Endothelial cell of umbilical vein (primary cell): ENCODE measurements around the gene TSPAN15. TPM values are rescaled to one million over a fixed set of nuclear protein-coding genes. Genes with fewer than 3 reads are reported as not detected.

Source experiments
- BruUV-seq: library from RNA; stranded (reverse); fragments of 400-500 nt; replicated peaks from 2 replicates; lab custom pipeline; 2021; lab: Mats Ljungman, UMichigan
- CTCF ChIA-PET: fragments of 300-600, 350-600 bp; sonication (Branson Sonifier 250); formaldehyde crosslinking; loops from one replicate; lab custom pipeline; 2021; ENCODE audit warnings: antibody characterized with exemption, inconsistent platforms; lab: Charles Lee
- POLR2A ChIA-PET: fragments of 300-600, 350-600 bp; sonication (Branson Sonifier 250); formaldehyde crosslinking; loops from one replicate; lab custom pipeline; 2021; ENCODE audit warnings: antibody characterized with exemption, inconsistent platforms; lab: Charles Lee
- DNase-seq: peaks from one replicate; pipeline ENCODE4 v3.0.0-alpha.2; 2011; ENCODE audit warnings: low read depth, low spot score
- FAIRE-seq: peaks from 2 replicates; lab custom pipeline; 2011; peaks lifted over from hg19 to GRCh38; lab: Jason Lieb, UNC
- H2AFZ ChIP-seq: 2 replicates; pipeline ENCODE4 v1.6.0; 2012; ENCODE audit warnings: low read depth, low read length, control low read depth, inconsistent platforms
- H3K27ac ChIP-seq: 2 replicates; pipeline ENCODE4 v1.5.1; 2011; ENCODE audit warnings: low read depth, mild to moderate bottlenecking, control low read depth, low read length, moderate library complexity; ENCODE audit not compliant: insufficient read depth
- H3K27me3 ChIP-seq, 2 experiments: 2 replicates each; pipeline versions ENCODE4 v1.6.0 to v1.6.1; 2011; ENCODE audit warnings: low read length in 2 of 2, mixed read lengths in 1 of 2; ENCODE audit not compliant: control insufficient read depth in 2 of 2, insufficient read depth in 2 of 2
- H3K36me3 ChIP-seq, 2 experiments: 2 replicates in 1 of 2; 3 replicates in 1 of 2; pipeline ENCODE4 v1.5.1; 2011; ENCODE audit warnings: low read length in 2 of 2, mild to moderate bottlenecking in 1 of 2, moderate library complexity in 1 of 2; ENCODE audit not compliant: control insufficient read depth in 2 of 2, insufficient read depth in 2 of 2; ENCODE audit errors: extremely low read depth in 1 of 2
- H3K4me1 ChIP-seq: 3 replicates; pipeline ENCODE4 v1.5.1; 2011; ENCODE audit warnings: mild to moderate bottlenecking, low read length; ENCODE audit not compliant: control insufficient read depth, insufficient read depth; ENCODE audit errors: extremely low read depth
- H3K4me2 ChIP-seq: 2 replicates; pipeline ENCODE4 v1.6.1; 2011; ENCODE audit warnings: low read length, control low read depth, mixed read lengths; ENCODE audit not compliant: insufficient read depth
- H3K4me3 ChIP-seq, 3 experiments: fragments of 200-600 bp in 1 of 3; sonication (generic), shearing (Covaris generic) in 1 of 3; replicated peaks in 1 of 3; 2 replicates each; pipeline ENCODE4 v1.5.1; 2011 to 2016; ENCODE audit warnings: control low read depth in 3 of 3, low read length in 3 of 3, mild to moderate bottlenecking in 2 of 3, inconsistent platforms in 1 of 3, low read depth in 1 of 3, moderate library complexity in 1 of 3; ENCODE audit not compliant: insufficient read depth in 1 of 3
- H3K79me2 ChIP-seq: 2 replicates; pipeline ENCODE4 v1.6.0; 2012; ENCODE audit warnings: low read length, inconsistent platforms; ENCODE audit not compliant: control insufficient read depth, insufficient read depth
- H3K9ac ChIP-seq: replicated peaks from 2 replicates; pipeline ENCODE3; 2011; ENCODE audit warnings: low read length, control low read depth; ENCODE audit not compliant: insufficient read depth; ENCODE audit errors: extremely low read depth
- H3K9me1 ChIP-seq: replicated peaks from 3 replicates; pipeline ENCODE4 v1.6.0; 2011; ENCODE audit warnings: mild to moderate bottlenecking, low read length; ENCODE audit not compliant: control insufficient read depth, insufficient read depth; ENCODE audit errors: extremely low read depth
- H3K9me3 ChIP-seq: replicated peaks from 2 replicates; pipeline ENCODE4 v1.5.1; 2012; ENCODE audit warnings: low read length, inconsistent platforms; ENCODE audit not compliant: control insufficient read depth, insufficient read depth
- H4K20me1 ChIP-seq: replicated peaks from 2 replicates; pipeline ENCODE3; 2011; ENCODE audit warnings: mild to moderate bottlenecking, low read length; ENCODE audit not compliant: control insufficient read depth, insufficient read depth; ENCODE audit errors: extremely low read depth
- EZH2 ChIP-seq: IDR thresholded peaks from 2 replicates; pipeline ENCODE4 v1.6.1; 2012; ENCODE audit warnings: borderline replicate concordance, low read depth, mild to moderate bottlenecking, moderate library complexity, low read length, inconsistent platforms; ENCODE audit not compliant: severe bottlenecking
- FOS ChIP-seq: IDR thresholded peaks from 2 replicates; pipeline ENCODE4 v1.6.1; 2011; ENCODE audit warnings: mild to moderate bottlenecking, low read length, moderate library complexity, borderline replicate concordance; ENCODE audit not compliant: insufficient read depth
- GATA2 ChIP-seq: IDR thresholded peaks from 2 replicates; pipeline ENCODE4 v1.7.0; 2011; ENCODE audit warnings: low read depth, mild to moderate bottlenecking, moderate library complexity, mixed read lengths, low read length; ENCODE audit not compliant: insufficient read length, insufficient read depth
- JUN ChIP-seq: IDR thresholded peaks from 2 replicates; pipeline ENCODE4 v1.6.1; 2011; ENCODE audit warnings: borderline replicate concordance, low read depth; ENCODE audit not compliant: insufficient read length, insufficient read depth
- MYC ChIP-seq: IDR thresholded peaks from one replicate; pipeline ENCODE4 v1.6.1; 2011; ENCODE audit warnings: mild to moderate bottlenecking, low read depth, low read length
- POLR2A ChIP-seq: IDR thresholded peaks from 2 replicates; pipeline ENCODE4 v1.6.1; 2012; ENCODE audit warnings: low read depth, mild to moderate bottlenecking, control low read depth, low read length
- POLR2AphosphoS5 ChIP-seq: IDR thresholded peaks from 2 replicates; pipeline ENCODE4 v1.6.1; 2012; ENCODE audit warnings: low read depth, mild to moderate bottlenecking, control low read depth, low read length, moderate library complexity; ENCODE audit not compliant: insufficient read depth
- dilution Hi-C: fragments of 300-500 bp; cut with MboI; formaldehyde crosslinking; loops from one replicate; pipeline ENCODE4 v1.15.0; 2019; ENCODE audit warnings: low sequenced_read_pairs; ENCODE audit not compliant: extremely low pct_ligation_motif_present
- intact Hi-C: fragments of 100-400 bp; cut with micrococcal nuclease; formaldehyde crosslinking; loops from one replicate; pipeline ENCODE4 v1.10.0; 2022
- polyA plus RNA-seq, 4 experiments: library from polyadenylated mRNA; depleted of rRNA in 3 of 4; stranded (reverse) in 3 of 4; unstranded in 1 of 4; fragments of >200 nt; gene quantifications; 2 replicates each; pipeline versions ENCODE4 v1.2.1 to v1.2.3, GENCODE V29; 2011 to 2012; ENCODE audit warnings: missing spikeins in 1 of 4
- total RNA-seq: library from RNA; stranded (reverse); gene quantifications from 2 replicates; pipeline ENCODE4 v1.2.3, GENCODE V29; 2021
- TF ChIP-seq, protein P1 (sequence below): IDR thresholded peaks from 2 replicates; pipeline ENCODE4 v1.6.1; 2011; ENCODE audit not compliant: insufficient read depth, insufficient read length
- TF ChIP-seq, protein P2 (sequence below), 2 donors: IDR thresholded peaks; 1 replicate in 1 of 2; 2 replicates in 1 of 2; pipeline ENCODE4 v1.5.1; 2011; ENCODE audit warnings: low read length in 2 of 2, mild to moderate bottlenecking in 2 of 2, moderate library complexity in 2 of 2, control low read depth in 1 of 2, inconsistent platforms in 1 of 2, low read depth in 1 of 2; ENCODE audit not compliant: insufficient read depth in 1 of 2; ENCODE audit errors: extremely low read depth in 1 of 2

Gene TSPAN15
- total and polyA plus RNA-seq, 2 donors (not counting 3 experiments of a cell fraction or from before 2014, with no cell fraction given): 78.4 to 189 TPM

DNA sequence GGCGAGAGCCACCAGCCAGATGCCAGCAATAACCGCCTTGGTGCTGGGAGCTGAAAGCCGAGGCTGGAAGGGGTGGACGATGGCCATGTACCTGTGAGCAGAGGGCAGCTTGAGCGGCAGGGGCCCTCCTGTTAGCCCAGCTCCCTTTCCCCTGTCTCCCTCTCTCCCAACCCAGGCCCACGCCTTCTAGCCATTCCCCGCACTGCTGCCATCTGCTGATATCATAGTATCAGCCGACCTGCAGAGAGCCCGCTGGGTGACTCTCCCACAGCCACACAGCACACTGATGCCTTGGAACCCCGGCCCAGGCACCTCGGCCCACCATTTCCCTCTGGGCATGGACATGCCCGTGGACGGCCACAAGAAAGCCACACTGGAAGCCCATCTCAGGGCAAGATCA, 36.2 kb upstream of the TSPAN15 start:
- BruUV-seq: no TSS peak
- Histone ChIP-seq H3K9ac (no peak overlapping the region), H3K4me1 (peaks cover 6% of the 10 kb centered on the region), H4K20me1 (no peaks in the 10 kb centered on the region), H3K4me2 (no peak overlapping the region), H3K9me1 (no peaks in the 10 kb centered on the region), H3K4me3 (no peak overlapping the region), H3K79me2 (no peaks in the 10 kb centered on the region), H3K9me3 (no peaks in the 10 kb centered on the region), H3K27me3 (no peaks in the 10 kb centered on the region), H3K36me3 (no peaks in the 10 kb centered on the region), H2AFZ (no peak overlapping the region), H3K27ac (no peak overlapping the region)
- CTCF ChIA-PET: interaction anchor here (0.7 to 1.8 kb wide), 4 partner anchors 89 to 865 kb away, joined by 3 to 4 read pairs (median 3); no protein-coding TSS in a partner anchor
- TF ChIP-seq POLR2AphosphoS5 (no peak), MYC (no peak), POLR2A (no peak), EZH2 (no peak), JUN (no peak), GATA2 (no peak), FOS (no peak)
- TF ChIP-seq, protein P1, sequence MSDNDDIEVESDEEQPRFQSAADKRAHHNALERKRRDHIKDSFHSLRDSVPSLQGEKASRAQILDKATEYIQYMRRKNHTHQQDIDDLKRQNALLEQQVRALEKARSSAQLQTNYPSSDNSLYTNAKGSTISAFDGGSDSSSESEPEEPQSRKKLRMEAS: no peak
- TF ChIP-seq, protein P2, sequence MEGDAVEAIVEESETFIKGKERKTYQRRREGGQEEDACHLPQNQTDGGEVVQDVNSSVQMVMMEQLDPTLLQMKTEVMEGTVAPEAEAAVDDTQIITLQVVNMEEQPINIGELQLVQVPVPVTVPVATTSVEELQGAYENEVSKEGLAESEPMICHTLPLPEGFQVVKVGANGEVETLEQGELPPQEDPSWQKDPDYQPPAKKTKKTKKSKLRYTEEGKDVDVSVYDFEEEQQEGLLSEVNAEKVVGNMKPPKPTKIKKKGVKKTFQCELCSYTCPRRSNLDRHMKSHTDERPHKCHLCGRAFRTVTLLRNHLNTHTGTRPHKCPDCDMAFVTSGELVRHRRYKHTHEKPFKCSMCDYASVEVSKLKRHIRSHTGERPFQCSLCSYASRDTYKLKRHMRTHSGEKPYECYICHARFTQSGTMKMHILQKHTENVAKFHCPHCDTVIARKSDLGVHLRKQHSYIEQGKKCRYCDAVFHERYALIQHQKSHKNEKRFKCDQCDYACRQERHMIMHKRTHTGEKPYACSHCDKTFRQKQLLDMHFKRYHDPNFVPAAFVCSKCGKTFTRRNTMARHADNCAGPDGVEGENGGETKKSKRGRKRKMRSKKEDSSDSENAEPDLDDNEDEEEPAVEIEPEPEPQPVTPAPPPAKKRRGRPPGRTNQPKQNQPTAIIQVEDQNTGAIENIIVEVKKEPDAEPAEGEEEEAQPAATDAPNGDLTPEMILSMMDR (IDR thresholded peaks at IDR 0.05; ENCODE audit: extremely low read depth in 1 of 2, insufficient read depth in 1 of 2, low read depth in 1 of 2, low read length in 2 of 2): no peak
- intact Hi-C loops: no loop called here
- POLR2A ChIA-PET: interaction anchor here (1.0 kb wide), 1 partner anchor 34 kb away, joined by 3 read pairs; no protein-coding TSS in a partner anchor
- no peak for FAIRE-seq
- dilution Hi-C loops: no loop called here
- DNase-seq: no peak
